ENCODE measurements around the gene CREG2. TPM values are rescaled to one million over a fixed set of nuclear protein-coding genes. Genes with fewer than 3 reads are reported as not detected.
A peak's percentile ranks its signal among the peaks of the same experiment; 100 is the strongest.

CREG2 gene
- total RNA-seq, 1 donor from 2014 or later, result 23.6 TPM

DNA sequence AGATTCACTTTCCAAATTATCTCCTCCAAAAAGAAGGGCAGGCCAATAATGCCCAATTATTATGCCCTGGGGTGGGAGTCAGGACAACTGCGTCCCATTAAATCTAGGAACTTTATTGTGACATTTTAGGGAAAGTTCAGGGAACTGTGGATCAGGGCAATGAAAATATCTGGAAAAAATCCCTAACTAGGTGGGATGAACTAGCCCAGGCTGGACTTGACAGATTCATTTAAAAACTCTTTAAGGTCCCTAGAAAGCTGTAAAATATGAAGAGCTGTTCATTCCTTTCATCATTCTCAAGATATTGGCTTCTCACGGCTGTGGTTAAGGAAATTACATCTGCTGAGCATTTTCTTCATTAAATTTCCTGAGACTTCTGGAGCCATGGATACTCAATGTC, 8.2 kb downstream of the CREG2 start:
- no peaks in the 10 kb centered on the region for H3K9me3 Mint-ChIP-seq (ENCODE audit: unreplicated experiment)
- no peak overlapping the region for H3K27ac Mint-ChIP-seq (ENCODE audit: unreplicated experiment)
- peaks cover 4% of the 10 kb centered on the region for H3K36me3 Mint-ChIP-seq (ENCODE audit: low read depth, unreplicated experiment)
- peaks cover 65% of the 10 kb centered on the region for H3K4me1 Mint-ChIP-seq (ENCODE audit: unreplicated experiment)
- H3K27me3 Mint-ChIP-seq (ENCODE audit: unreplicated experiment), result peaks cover 1% of the 10 kb centered on the region
- H3K4me3 Mint-ChIP-seq (ENCODE audit: unreplicated experiment), result no peak overlapping the region
- no peak for DNase-seq (ENCODE audit: low spot score)
- TF ChIP-seq, protein P1, sequence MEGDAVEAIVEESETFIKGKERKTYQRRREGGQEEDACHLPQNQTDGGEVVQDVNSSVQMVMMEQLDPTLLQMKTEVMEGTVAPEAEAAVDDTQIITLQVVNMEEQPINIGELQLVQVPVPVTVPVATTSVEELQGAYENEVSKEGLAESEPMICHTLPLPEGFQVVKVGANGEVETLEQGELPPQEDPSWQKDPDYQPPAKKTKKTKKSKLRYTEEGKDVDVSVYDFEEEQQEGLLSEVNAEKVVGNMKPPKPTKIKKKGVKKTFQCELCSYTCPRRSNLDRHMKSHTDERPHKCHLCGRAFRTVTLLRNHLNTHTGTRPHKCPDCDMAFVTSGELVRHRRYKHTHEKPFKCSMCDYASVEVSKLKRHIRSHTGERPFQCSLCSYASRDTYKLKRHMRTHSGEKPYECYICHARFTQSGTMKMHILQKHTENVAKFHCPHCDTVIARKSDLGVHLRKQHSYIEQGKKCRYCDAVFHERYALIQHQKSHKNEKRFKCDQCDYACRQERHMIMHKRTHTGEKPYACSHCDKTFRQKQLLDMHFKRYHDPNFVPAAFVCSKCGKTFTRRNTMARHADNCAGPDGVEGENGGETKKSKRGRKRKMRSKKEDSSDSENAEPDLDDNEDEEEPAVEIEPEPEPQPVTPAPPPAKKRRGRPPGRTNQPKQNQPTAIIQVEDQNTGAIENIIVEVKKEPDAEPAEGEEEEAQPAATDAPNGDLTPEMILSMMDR (IDR thresholded peaks at IDR 0.05; ENCODE audit: unreplicated experiment), result no peak

DNA sequence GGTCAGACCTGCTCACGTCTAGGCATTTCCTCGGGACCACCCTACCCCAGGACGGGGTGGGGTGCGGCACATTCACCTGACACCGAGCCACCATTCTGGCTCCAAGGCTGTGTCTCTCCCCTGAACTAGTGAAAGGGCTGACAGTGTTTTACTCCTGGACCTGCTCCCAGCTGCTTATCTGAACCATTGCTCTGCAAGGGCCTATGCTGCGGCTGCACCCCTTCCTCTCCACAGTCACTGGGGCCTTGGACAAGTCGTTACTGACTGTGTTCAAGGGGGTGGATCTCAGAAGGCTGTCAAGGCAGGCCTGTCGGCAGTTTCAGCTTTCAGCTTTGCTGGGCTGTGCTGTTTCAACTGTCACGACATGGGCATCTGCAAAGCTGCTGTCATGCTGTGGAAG, 11.7 kb downstream of the CREG2 start:
- H3K4me1 Mint-ChIP-seq (ENCODE audit: unreplicated experiment), result peaks cover 48% of the 10 kb centered on the region
- DNase-seq (ENCODE audit: low spot score), result no peak
- H3K9me3 Mint-ChIP-seq (ENCODE audit: unreplicated experiment), result no peaks in the 10 kb centered on the region
- TF ChIP-seq, protein P1 (IDR thresholded peaks at IDR 0.05; ENCODE audit: unreplicated experiment), result no peak
- H3K27me3 Mint-ChIP-seq (ENCODE audit: unreplicated experiment), result peaks cover 2% of the 10 kb centered on the region
- H3K4me3 Mint-ChIP-seq (ENCODE audit: unreplicated experiment), result no peak overlapping the region
- no peak overlapping the region for H3K27ac Mint-ChIP-seq (ENCODE audit: unreplicated experiment)
- peaks cover 6% of the 10 kb centered on the region for H3K36me3 Mint-ChIP-seq (ENCODE audit: low read depth, unreplicated experiment)

DNA sequence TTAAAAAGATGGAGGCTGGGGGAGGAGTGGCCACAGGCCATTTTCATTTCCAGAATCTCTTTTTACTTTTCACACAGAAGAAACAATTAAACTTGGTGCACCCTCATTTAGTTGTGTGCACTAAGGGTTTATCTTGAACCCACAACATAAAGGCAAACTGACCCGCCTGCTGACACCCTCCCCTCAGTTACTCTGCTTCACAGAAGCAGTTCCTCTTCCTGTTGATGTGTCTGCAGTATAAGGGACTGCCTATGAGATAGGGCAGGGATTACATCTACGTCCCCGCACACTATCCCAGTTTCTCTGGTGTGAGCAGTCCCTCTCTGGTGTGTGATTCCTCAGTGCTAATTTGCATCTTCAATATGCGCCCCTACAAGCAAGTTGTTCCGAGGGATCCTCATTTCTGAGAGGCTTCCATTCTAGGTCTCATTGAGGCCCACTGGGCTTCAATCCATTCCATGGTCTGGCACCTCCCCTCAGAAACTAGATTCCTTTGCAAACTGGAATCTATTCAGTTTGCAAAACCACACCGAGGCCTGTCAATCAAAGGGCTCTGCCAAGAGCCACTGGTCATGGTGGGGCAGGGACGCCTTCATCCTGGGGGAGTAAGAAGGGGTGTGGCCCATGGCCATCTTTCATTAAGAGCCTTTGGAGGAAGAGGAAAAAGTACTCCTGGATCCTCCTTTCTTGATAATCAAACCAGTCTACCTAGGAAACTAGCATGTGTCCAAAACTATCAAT, 12.3 kb downstream of the CREG2 start:
- TF ChIP-seq, protein P1 (IDR thresholded peaks at IDR 0.05; ENCODE audit: unreplicated experiment), result no peak
- H3K27ac Mint-ChIP-seq (ENCODE audit: unreplicated experiment), result peak overlapping the region; percentile 22
- peaks cover 42% of the 10 kb centered on the region for H3K4me1 Mint-ChIP-seq (ENCODE audit: unreplicated experiment)
- no peaks in the 10 kb centered on the region for H3K9me3 Mint-ChIP-seq (ENCODE audit: unreplicated experiment)
- H3K36me3 Mint-ChIP-seq (ENCODE audit: low read depth, unreplicated experiment), result peaks cover 6% of the 10 kb centered on the region
- no peak for DNase-seq (ENCODE audit: low spot score)
- H3K27me3 Mint-ChIP-seq (ENCODE audit: unreplicated experiment), result peaks cover 2% of the 10 kb centered on the region
- no peak overlapping the region for H3K4me3 Mint-ChIP-seq (ENCODE audit: unreplicated experiment)

DNA sequence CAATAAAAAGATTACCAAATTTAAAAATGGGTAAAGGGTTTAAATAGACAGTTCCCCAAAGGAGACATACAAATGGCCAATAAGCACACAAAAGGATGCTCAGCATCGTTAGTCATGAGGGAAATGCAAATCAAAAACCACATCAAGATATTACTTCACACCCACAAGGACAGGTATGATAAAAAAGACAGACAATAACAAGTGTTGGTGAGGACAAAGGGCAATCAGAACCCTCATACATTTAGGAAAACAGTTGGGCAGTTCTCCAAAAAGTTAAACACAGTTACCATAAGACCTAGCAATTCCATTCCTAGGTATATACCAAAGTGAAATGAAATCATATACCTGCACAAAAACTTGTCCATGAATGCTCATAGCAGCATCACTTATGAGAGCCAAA, 14.5 kb downstream of the CREG2 start:
- Mint-ChIP-seq H3K27ac (ENCODE audit: unreplicated experiment) (no peak overlapping the region), H3K9me3 (ENCODE audit: unreplicated experiment) (no peaks in the 10 kb centered on the region), H3K4me3 (ENCODE audit: unreplicated experiment) (no peak overlapping the region), H3K4me1 (ENCODE audit: unreplicated experiment) (peaks cover 36% of the 10 kb centered on the region), H3K27me3 (ENCODE audit: unreplicated experiment) (peaks cover 2% of the 10 kb centered on the region), H3K36me3 (ENCODE audit: low read depth, unreplicated experiment) (peaks cover 6% of the 10 kb centered on the region)
- TF ChIP-seq, protein P1 (IDR thresholded peaks at IDR 0.05; ENCODE audit: unreplicated experiment), result no peak
- DNase-seq (ENCODE audit: low spot score), result no peak

DNA sequence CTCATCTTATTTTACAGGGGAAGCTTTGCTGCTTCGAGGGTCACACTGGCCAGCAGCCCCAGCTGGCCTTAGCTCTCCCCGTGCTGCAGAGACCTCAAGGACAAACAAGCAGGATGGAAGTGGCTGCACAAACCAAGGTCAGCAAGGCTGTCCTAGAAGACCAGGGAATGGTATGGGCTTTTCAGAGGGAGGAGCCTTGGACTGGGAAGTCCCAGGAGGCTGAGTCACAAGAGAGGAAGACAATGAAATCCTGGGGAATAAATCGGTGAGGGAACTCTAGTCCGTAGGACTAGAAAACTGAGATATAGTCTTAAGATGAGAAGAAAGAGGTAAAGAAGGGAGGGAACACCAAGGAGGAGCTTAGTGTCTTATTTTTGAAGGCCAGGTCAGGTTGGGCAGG, 15.7 kb downstream of the CREG2 start:
- H3K27ac Mint-ChIP-seq (ENCODE audit: unreplicated experiment), result no peak overlapping the region
- TF ChIP-seq, protein P1 (IDR thresholded peaks at IDR 0.05; ENCODE audit: unreplicated experiment), result no peak
- peaks cover 2% of the 10 kb centered on the region for H3K27me3 Mint-ChIP-seq (ENCODE audit: unreplicated experiment)
- peaks cover 6% of the 10 kb centered on the region for H3K36me3 Mint-ChIP-seq (ENCODE audit: low read depth, unreplicated experiment)
- no peaks in the 10 kb centered on the region for H3K9me3 Mint-ChIP-seq (ENCODE audit: unreplicated experiment)
- H3K4me1 Mint-ChIP-seq (ENCODE audit: unreplicated experiment), result peaks cover 26% of the 10 kb centered on the region
- H3K4me3 Mint-ChIP-seq (ENCODE audit: unreplicated experiment), result no peak overlapping the region
- no peak for DNase-seq (ENCODE audit: low spot score)
